Pancreas (tissue), 10 donors: Measurements from ENCODE around the gene PRND. TPM values are rescaled to one million over a fixed set of nuclear protein-coding genes. Genes with fewer than 3 reads are reported as not detected.

Source experiments
- ATAC-seq, 4 donors: fragments of 200-7000 bp; cut with Tn5 transposase; one replicate each; pipeline versions ENCODE4 v1.8.0 to v1.9.1; 2020; ENCODE audit warnings: mild to moderate bottlenecking in 4 of 4, moderate library complexity in 4 of 4
- DNase-seq, 6 donors: peaks; one replicate each; pipeline ENCODE4 v3.0.0-alpha.2; 2020
- FAIRE-seq: peaks from 2 replicates; lab custom pipeline; 2012; peaks lifted over from hg19 to GRCh38; lab: Jason Lieb, UNC
- H3K27ac ChIP-seq, 4 donors: fragments of 200-600 bp; sonication (generic); 1 replicate in 3 of 4; 2 replicates in 1 of 4; pipeline versions ENCODE4 v1.5.0 to v1.8.0; 2020
- H3K27me3 ChIP-seq, 4 donors: fragments of 200-600 bp; one replicate each; pipeline ENCODE4 v1.8.0; 2021
- H3K36me3 ChIP-seq, 3 donors: fragments of 200-600 bp; sonication (generic) in 1 of 3; one replicate each; pipeline versions ENCODE4 v1.5.0 to v1.8.0; 2020 to 2021
- H3K4me1 ChIP-seq, 3 donors: fragments of 200-600 bp; one replicate each; pipeline ENCODE4 v1.8.0; 2021
- H3K4me3 ChIP-seq, 4 donors: fragments of 200-600 bp; sonication (generic) in 2 of 4; one replicate each; pipeline versions ENCODE4 v1.5.0 to v1.8.0; 2020 to 2021
- H3K9me3 ChIP-seq, 4 donors: fragments of 200-600 bp; one replicate each; pipeline ENCODE4 v1.8.0; 2021
- CTCF ChIP-seq, 4 donors: fragments of 200-600 bp; sonication (generic) in 3 of 4; IDR thresholded peaks; one replicate each; pipeline versions ENCODE4 v1.5.0 to v1.8.0; 2021; ENCODE audit warnings: antibody characterized with exemption in 4 of 4
- WGBS, 2 donors: extraction: QIAGEN DNeasy Blood & Tissue Kit; methylation state at CpG; one replicate each; pipeline ENCODE4 v1.1.7; 2013; 5-methylcytosine and 5-hydroxymethylcytosine counted together
- intact Hi-C, 3 donors: fragments of 100-400 bp; cut with DNase I; formaldehyde crosslinking; loops; one replicate each; pipeline versions ENCODE4 v1.11.1 to v1.14.2; 2022
- polyA plus RNA-seq, 2 donors: library from polyadenylated mRNA; stranded (reverse); fragments of 200-250 nt; gene quantifications; one replicate each; pipeline ENCODE4 v1.2.3, GENCODE V29; 2013
- total RNA-seq, 6 donors: library from RNA; stranded (reverse); fragmentation: NEBNext Ultra II Directional in 4 of 6; extraction: Animal tissue kit (Norgen Biotek cat#: 25700) in 4 of 6; gene quantifications; one replicate each; pipeline versions ENCODE4 v1.2.1 to v1.2.4, GENCODE V29; 2021 to 2023
- donor health status: healthy with polysubstance abuse.
- donor health status: DM: no; HTN: no; CAD: no; lungs with moderate emphysema.
- donor health status: DM: no; HTN: no; CAD: no.
- donor health status: control.
- donor health status: control.
- donor health status: Bipolar disorder and iron deficiency.
- donor health status: DM: yes; HTN: yes; CAD: no.
- donor health status: DM: no; HTN: no; CAD: no.
- donor health status: DM: no; HTN: no; CAD: no.
- donor health status: DM: yes; HTN: yes; CAD: no.

PRND gene
- total and polyA plus RNA-seq, 8 donors: 0.24 TPM; not detected in 7

GRCh38 chr20:4685923-4686221 is 35.8 kb upstream of the PRND start:
- H3K4me3 ChIP-seq: peak overlapping the region; percentile 76 to 93 (median 88)
- H3K27me3 ChIP-seq: no peaks in the 10 kb centered on the region
- intact Hi-C loops: no loop called here
- FAIRE-seq: no peak
- H3K27ac ChIP-seq: peak overlapping the region; percentile 81 to 98 (median 93)
- no peaks in the 10 kb centered on the region for H3K9me3 ChIP-seq
- H3K36me3 ChIP-seq: no peaks in the 10 kb centered on the region
- no peak for TF ChIP-seq CTCF (IDR thresholded peaks at IDR 0.05)
- WGBS, 2 donors: 7 to 12% methylated on average over 8 of the region's 8 CpGs
- H3K4me1 ChIP-seq: peaks cover 0 to 17% (median 8%) of the 10 kb centered on the region in 3 donors
- DNase-seq: no peak
- no peak for ATAC-seq

- FAIRE-seq: no peak
- WGBS, 2 donors: 64% methylated on average over 2 of the region's 2 CpGs
- intact Hi-C loops: no loop called here
- Histone ChIP-seq H3K4me1 (peaks cover 0 to 24% (median 17%) of the 10 kb centered on the region in 3 donors), H3K27ac (no peak overlapping the region), H3K9me3 (no peaks in the 10 kb centered on the region), H3K36me3 (no peaks in the 10 kb centered on the region), H3K4me3 (no peak overlapping the region), H3K27me3 (no peaks in the 10 kb centered on the region)
- no peak for DNase-seq
- no peak for ATAC-seq
- no peak for TF ChIP-seq CTCF (IDR thresholded peaks at IDR 0.05)
These were observed 33.4 kb upstream of the PRND start for GRCh38 chr20:4688305-4688704.

- no peak for DNase-seq
- no peak for ATAC-seq
- no peak for TF ChIP-seq CTCF (IDR thresholded peaks at IDR 0.05)
- Histone ChIP-seq H3K4me3 (no peak overlapping the region), H3K4me1 (peaks cover 0 to 24% (median 17%) of the 10 kb centered on the region in 3 donors), H3K9me3 (no peaks in the 10 kb centered on the region), H3K36me3 (no peaks in the 10 kb centered on the region), H3K27me3 (no peaks in the 10 kb centered on the region), H3K27ac (no peak overlapping the region)
- intact Hi-C loops: no loop called here
- whole genome bisulfite sequencing, 2 donors: 67 to 81% methylated on average over 2 of the region's 2 CpGs
- no peak for FAIRE-seq
These were observed 32.5 kb upstream of the PRND start for GRCh38 chr20:4689220-4689619.

- 33 to 39% methylated on average over 2 of the region's 2 CpGs for WGBS, 2 donors
- no peaks in the 10 kb centered on the region for H3K9me3 ChIP-seq
- intact Hi-C loops: no loop called here
- H3K27me3 ChIP-seq: no peaks in the 10 kb centered on the region
- FAIRE-seq (no peak), ATAC-seq (no peak), DNase-seq (no peak)
- H3K36me3 ChIP-seq: no peaks in the 10 kb centered on the region
- peaks cover 0 to 19% (median 13%) of the 10 kb centered on the region in 3 donors for H3K4me1 ChIP-seq
- no peak overlapping the region for H3K27ac ChIP-seq
- TF ChIP-seq CTCF (IDR thresholded peaks at IDR 0.05): no peak
- H3K4me3 ChIP-seq: no peak overlapping the region
These were observed 30.0 kb upstream of the PRND start for GRCh38 chr20:4691753-4692152.

GRCh38 chr20:4694076-4694475 is 27.6 kb upstream of the PRND start:
- Histone ChIP-seq H3K4me3 (no peak overlapping the region), H3K27me3 (no peaks in the 10 kb centered on the region), H3K36me3 (no peaks in the 10 kb centered on the region), H3K9me3 (no peaks in the 10 kb centered on the region), H3K27ac (no peak overlapping the region), H3K4me1 (peaks cover 0 to 11% (median 7%) of the 10 kb centered on the region in 3 donors)
- intact Hi-C loops: no loop called here
- DNase-seq (no peak), FAIRE-seq (no peak), ATAC-seq (no peak)
- no peak for TF ChIP-seq CTCF (IDR thresholded peaks at IDR 0.05)
- WGBS, 2 donors: 96 to 97% methylated on average over 1 of the region's 1 CpG
